ENCODE measurements around the gene MMP12. TPM values are rescaled to one million over a fixed set of nuclear protein-coding genes. Genes with fewer than 3 reads are reported as not detected.
"Not testable (repeated sequence)": the region's sequence is repeated elsewhere in the genome, so short reads cannot be mapped to it uniquely, and the experiment has no call there.

Gene MMP12
- polyA plus RNA-seq, 1 experiment = not detected

GRCh38 chr11:102914238-102915043 is 39.7 kb upstream of the MMP12 start:
- peak; percentile 15 for DNase-seq (ENCODE audit: low read depth, low spot score)
- ChIA-PET POLR2A (interaction anchor here (0.6 kb wide), 1 partner anchor 252 kb away, joined by 3 read pairs; no protein-coding TSS in a partner anchor), CTCF (interaction anchor here (0.5 to 4.1 kb wide), 54 partner anchors 12 to 551 kb away, joined by 3 to 63 read pairs (median 4); partner anchors contain the start of genes DYNC2H1, MMP1 and MMP12)
- Histone ChIP-seq H3K4me3 (ENCODE audit: low read depth, low read length) (no peak overlapping the region), H3K27me3 (ENCODE audit: control insufficient read depth, insufficient read depth, low read length) (no peaks in the 10 kb centered on the region), H3K27ac (ENCODE audit: low read depth, low read length) (no peak overlapping the region), H3K9me3 (ENCODE audit: control insufficient read depth, insufficient read depth, low read length) (no peaks in the 10 kb centered on the region)
- TF ChIP-seq CTCF (IDR thresholded peaks at IDR 0.05; ENCODE audit: low read depth, low read length) = peak; percentile 85

- Histone ChIP-seq H3K27ac (ENCODE audit: low read depth, low read length) (no peak overlapping the region), H3K4me3 (ENCODE audit: low read depth, low read length) (no peak overlapping the region), H3K27me3 (ENCODE audit: control insufficient read depth, insufficient read depth, low read length) (no peaks in the 10 kb centered on the region), H3K9me3 (ENCODE audit: control insufficient read depth, insufficient read depth, low read length) (no peaks in the 10 kb centered on the region)
- TF ChIP-seq CTCF (IDR thresholded peaks at IDR 0.05; ENCODE audit: low read depth, low read length) = no peak
- POLR2A ChIA-PET = no interaction called here
- CTCF ChIA-PET = interaction anchor here (0.5 to 4.1 kb wide), 4 partner anchors 29 to 604 kb away, joined by 4 to 62 read pairs (median 4); no protein-coding TSS in a partner anchor
- DNase-seq (ENCODE audit: low read depth, low spot score) = no peak
These were observed 37.7 kb upstream of the MMP12 start for GRCh38 chr11:102912482-102912830.

GRCh38 chr11:102911758-102912481 is 37.1 kb upstream of the MMP12 start:
- H3K4me3 ChIP-seq (ENCODE audit: low read depth, low read length) = no peak overlapping the region
- POLR2A ChIA-PET = no interaction called here
- no peak for DNase-seq (ENCODE audit: low read depth, low spot score)
- no peaks in the 10 kb centered on the region for H3K27me3 ChIP-seq (ENCODE audit: control insufficient read depth, insufficient read depth, low read length)
- H3K9me3 ChIP-seq (ENCODE audit: control insufficient read depth, insufficient read depth, low read length) = no peaks in the 10 kb centered on the region
- CTCF ChIA-PET = interaction anchor here (0.5 to 4.1 kb wide), 5 partner anchors 19 to 603 kb away, joined by 3 to 62 read pairs (median 5); no protein-coding TSS in a partner anchor
- no peak overlapping the region for H3K27ac ChIP-seq (ENCODE audit: low read depth, low read length)
- TF ChIP-seq CTCF (IDR thresholded peaks at IDR 0.05; ENCODE audit: low read depth, low read length) = no peak

GRCh38 chr11:102905848-102906247 is 31.1 kb upstream of the MMP12 start:
- H3K4me3 ChIP-seq (ENCODE audit: low read depth, low read length); H3K9me3 ChIP-seq (ENCODE audit: control insufficient read depth, insufficient read depth, low read length); CTCF ChIA-PET; POLR2A ChIA-PET; H3K27ac ChIP-seq (ENCODE audit: low read depth, low read length); H3K27me3 ChIP-seq (ENCODE audit: control insufficient read depth, insufficient read depth, low read length); DNase-seq (ENCODE audit: low read depth, low spot score): not testable (repeated sequence)

- POLR2A ChIA-PET; CTCF ChIA-PET; H3K27me3 ChIP-seq (ENCODE audit: control insufficient read depth, insufficient read depth, low read length); H3K9me3 ChIP-seq (ENCODE audit: control insufficient read depth, insufficient read depth, low read length); DNase-seq (ENCODE audit: low read depth, low spot score); H3K4me3 ChIP-seq (ENCODE audit: low read depth, low read length); H3K27ac ChIP-seq (ENCODE audit: low read depth, low read length): not testable (repeated sequence)
These were observed 29.1 kb upstream of the MMP12 start for GRCh38 chr11:102903895-102904294.

- H3K4me3 ChIP-seq (ENCODE audit: low read depth, low read length) = no peak overlapping the region
- ChIA-PET POLR2A (no interaction called here), CTCF (no interaction called here)
- no peak for TF ChIP-seq CTCF (IDR thresholded peaks at IDR 0.05; ENCODE audit: low read depth, low read length)
- no peak overlapping the region for H3K27ac ChIP-seq (ENCODE audit: low read depth, low read length)
- DNase-seq (ENCODE audit: low read depth, low spot score) = no peak
- no peaks in the 10 kb centered on the region for H3K9me3 ChIP-seq (ENCODE audit: control insufficient read depth, insufficient read depth, low read length)
- H3K27me3 ChIP-seq (ENCODE audit: control insufficient read depth, insufficient read depth, low read length) = no peaks in the 10 kb centered on the region
These were observed 25.6 kb upstream of the MMP12 start for GRCh38 chr11:102900346-102900745.
